ENCODE data around the gene IL17RC.

GRCh38 chr3:9886328-9886727 is 30.6 kb upstream of the IL17RC start:
- no peak for TF ChIP-seq EZH2 (IDR thresholded peaks at IDR 0.05)
- TF ChIP-seq EZH2phosphoT487 (IDR thresholded peaks at IDR 0.05) = no peak
- TF ChIP-seq, protein P1, sequence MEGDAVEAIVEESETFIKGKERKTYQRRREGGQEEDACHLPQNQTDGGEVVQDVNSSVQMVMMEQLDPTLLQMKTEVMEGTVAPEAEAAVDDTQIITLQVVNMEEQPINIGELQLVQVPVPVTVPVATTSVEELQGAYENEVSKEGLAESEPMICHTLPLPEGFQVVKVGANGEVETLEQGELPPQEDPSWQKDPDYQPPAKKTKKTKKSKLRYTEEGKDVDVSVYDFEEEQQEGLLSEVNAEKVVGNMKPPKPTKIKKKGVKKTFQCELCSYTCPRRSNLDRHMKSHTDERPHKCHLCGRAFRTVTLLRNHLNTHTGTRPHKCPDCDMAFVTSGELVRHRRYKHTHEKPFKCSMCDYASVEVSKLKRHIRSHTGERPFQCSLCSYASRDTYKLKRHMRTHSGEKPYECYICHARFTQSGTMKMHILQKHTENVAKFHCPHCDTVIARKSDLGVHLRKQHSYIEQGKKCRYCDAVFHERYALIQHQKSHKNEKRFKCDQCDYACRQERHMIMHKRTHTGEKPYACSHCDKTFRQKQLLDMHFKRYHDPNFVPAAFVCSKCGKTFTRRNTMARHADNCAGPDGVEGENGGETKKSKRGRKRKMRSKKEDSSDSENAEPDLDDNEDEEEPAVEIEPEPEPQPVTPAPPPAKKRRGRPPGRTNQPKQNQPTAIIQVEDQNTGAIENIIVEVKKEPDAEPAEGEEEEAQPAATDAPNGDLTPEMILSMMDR (IDR thresholded peaks at IDR 0.05) = no peak
